DND-41 (cell line): ENCODE measurements around the gene LRRC53.

ENCODE experiments used
- ATAC-seq: fragments of 200-7000 bp; cut with Tn5 transposase; 3 replicates; pipeline ENCODE4 v1.9.1; 2021; ENCODE audit warnings: low read depth; ENCODE audit not compliant: insufficient read depth
- DNase-seq: peaks from one replicate; pipeline ENCODE4 v3.0.0-alpha.2; 2020
- H2AFZ ChIP-seq: 2 replicates; pipeline ENCODE4 v1.6.0; 2012; ENCODE audit warnings: low read depth, low read length
- H3K27ac ChIP-seq: 2 replicates; pipeline ENCODE4 v1.5.1; 2012; ENCODE audit warnings: low read length, inconsistent platforms
- H3K27me3 ChIP-seq: fragments of 200-600 bp; sonication (generic); 2 replicates; pipeline ENCODE4 v1.6.0; 2012; ENCODE audit warnings: low read length, mild to moderate bottlenecking, inconsistent platforms; ENCODE audit not compliant: insufficient read depth, poor library complexity
- H3K36me3 ChIP-seq: 2 replicates; pipeline ENCODE4 v1.5.1; 2012; ENCODE audit warnings: low read length, inconsistent platforms; ENCODE audit not compliant: insufficient read depth
- H3K4me1 ChIP-seq: 2 replicates; pipeline ENCODE4 v1.5.1; 2012; ENCODE audit warnings: mild to moderate bottlenecking, low read length; ENCODE audit not compliant: insufficient read depth
- H3K4me2 ChIP-seq: 2 replicates; pipeline ENCODE4 v1.6.0; 2012; ENCODE audit warnings: mild to moderate bottlenecking, moderate library complexity, low read length, inconsistent platforms; ENCODE audit not compliant: insufficient read depth
- H3K4me3 ChIP-seq, 2 experiments: fragments of 200-600 bp in 1 of 2; shearing (Covaris generic) in 1 of 2; 2 replicates each; pipeline ENCODE4 v1.5.1; 2012 to 2016; ENCODE audit warnings: inconsistent platforms in 2 of 2, low read length in 2 of 2, mild to moderate bottlenecking in 2 of 2, low read depth in 1 of 2, moderate library complexity in 1 of 2
- H3K79me2 ChIP-seq: 2 replicates; pipeline ENCODE4 v1.6.0; 2012; ENCODE audit warnings: low read length, inconsistent platforms; ENCODE audit not compliant: insufficient read depth
- H3K9ac ChIP-seq: 2 replicates; pipeline ENCODE4 v1.6.0; 2012; ENCODE audit warnings: low read depth, mild to moderate bottlenecking, inconsistent platforms, low read length, moderate library complexity
- H3K9me3 ChIP-seq: 2 replicates; pipeline ENCODE4 v1.5.1; 2012; ENCODE audit warnings: low read length, moderate library complexity, mild to moderate bottlenecking, inconsistent platforms; ENCODE audit not compliant: insufficient read depth, severe bottlenecking
- H4K20me1 ChIP-seq: 2 replicates; pipeline ENCODE4 v1.6.0; 2012; ENCODE audit warnings: low read length; ENCODE audit not compliant: insufficient read depth
- CTCF ChIP-seq: IDR thresholded peaks from 2 replicates; pipeline ENCODE4 v1.5.1; 2012; ENCODE audit warnings: borderline replicate concordance, low read length, moderate library complexity, mild to moderate bottlenecking; ENCODE audit not compliant: poor library complexity, severe bottlenecking; ENCODE audit errors: extremely low read depth
- EZH2 ChIP-seq: IDR thresholded peaks from 3 replicates; pipeline ENCODE4 v1.6.1; 2012; ENCODE audit warnings: borderline replicate concordance, low read depth, mild to moderate bottlenecking, moderate library complexity, low read length, inconsistent platforms; ENCODE audit not compliant: severe bottlenecking

The LRRC53 gene

GRCh38 chr1:74486036-74486435 lies 26.4 kb downstream of the LRRC53 start:
- DNase-seq (no peak), ATAC-seq (no peak)
- no peak overlapping the region for H3K27ac ChIP-seq

GRCh38 chr1:74485622-74486021 lies 26.8 kb downstream of the LRRC53 start:
- no peak overlapping the region for H2AFZ ChIP-seq
- no peak for TF ChIP-seq EZH2
- no peak for TF ChIP-seq CTCF
- no peak overlapping the region for H3K9ac ChIP-seq
- no peak overlapping the region for H3K4me2 ChIP-seq
- H3K4me3 ChIP-seq, result no peak overlapping the region
- no peak overlapping the region for H3K27ac ChIP-seq
- H3K79me2 ChIP-seq, result no peaks in the 10 kb centered on the region
- no peaks in the 10 kb centered on the region for H3K27me3 ChIP-seq
- DNase-seq (no peak), ATAC-seq (no peak)
- H3K9me3 ChIP-seq, result no peaks in the 10 kb centered on the region
- no peaks in the 10 kb centered on the region for H4K20me1 ChIP-seq
- no peaks in the 10 kb centered on the region for H3K36me3 ChIP-seq
- H3K4me1 ChIP-seq, result no peaks in the 10 kb centered on the region

More at GRCh38 chr1:74486036-74486435, 26.4 kb downstream of the LRRC53 start:
- Histone ChIP-seq H3K4me1 (no peaks in the 10 kb centered on the region), H4K20me1 (no peaks in the 10 kb centered on the region), H3K4me2 (no peak overlapping the region), H3K36me3 (no peaks in the 10 kb centered on the region), H3K79me2 (no peaks in the 10 kb centered on the region), H2AFZ (no peak overlapping the region), H3K4me3 (no peak overlapping the region), H3K27me3 (no peaks in the 10 kb centered on the region), H3K9ac (no peak overlapping the region), H3K9me3 (no peaks in the 10 kb centered on the region)
- TF ChIP-seq CTCF (no peak), EZH2 (no peak)

GRCh38 chr1:74481607-74482006 lies 30.8 kb downstream of the LRRC53 start:
- H3K4me1 ChIP-seq, result no peaks in the 10 kb centered on the region
- no peak for TF ChIP-seq EZH2
- TF ChIP-seq CTCF, result no peak
- H3K79me2 ChIP-seq, result no peaks in the 10 kb centered on the region
- DNase-seq, result no peak
- H4K20me1 ChIP-seq, result no peaks in the 10 kb centered on the region
- H3K36me3 ChIP-seq, result no peaks in the 10 kb centered on the region
- no peak overlapping the region for H3K4me3 ChIP-seq
- no peak overlapping the region for H3K4me2 ChIP-seq
- no peaks in the 10 kb centered on the region for H3K27me3 ChIP-seq
- no peak overlapping the region for H3K9ac ChIP-seq
- no peak overlapping the region for H2AFZ ChIP-seq
- H3K9me3 ChIP-seq, result no peaks in the 10 kb centered on the region
- no peak for ATAC-seq
- H3K27ac ChIP-seq, result no peak overlapping the region

- no peaks in the 10 kb centered on the region for H3K27me3 ChIP-seq
- H3K27ac ChIP-seq, result no peak overlapping the region
- H3K79me2 ChIP-seq, result no peaks in the 10 kb centered on the region
- no peak overlapping the region for H3K4me3 ChIP-seq
- no peaks in the 10 kb centered on the region for H3K4me1 ChIP-seq
- DNase-seq, result no peak
- TF ChIP-seq CTCF, result no peak
- TF ChIP-seq EZH2, result no peak
- no peak overlapping the region for H3K9ac ChIP-seq
- no peaks in the 10 kb centered on the region for H4K20me1 ChIP-seq
- H2AFZ ChIP-seq, result no peak overlapping the region
- no peaks in the 10 kb centered on the region for H3K36me3 ChIP-seq
- H3K9me3 ChIP-seq, result no peaks in the 10 kb centered on the region
- H3K4me2 ChIP-seq, result no peak overlapping the region
- no peak for ATAC-seq
Observed at GRCh38 chr1:74480068-74480467, 32.3 kb downstream of the LRRC53 start.
